ENCODE results near the gene TRIOBP.

TRIOBP gene

GRCh38 chr22:37803639-37804351 lies 106.9 kb downstream of the TRIOBP start:
- DNase-seq (ENCODE audit: low spot score) = no peak
- Histone ChIP-seq H3K27me3 (ENCODE audit: insufficient read depth, poor library complexity, severe bottlenecking) (no peaks in the 10 kb centered on the region), H3K4me3 (ENCODE audit: severe bottlenecking) (no peak overlapping the region), H3K9me3 (ENCODE audit: severe bottlenecking) (no peaks in the 10 kb centered on the region), H3K36me3 (ENCODE audit: low read depth) (no peaks in the 10 kb centered on the region; the same call in 1 of the 2 replicates), H3K27ac (ENCODE audit: poor library complexity, severe bottlenecking) (peak overlapping the region; percentile 52), H3K4me1 (ENCODE audit: insufficient read depth, poor library complexity, severe bottlenecking) (peaks cover 2% of the 10 kb centered on the region)
- no peak for ATAC-seq (ENCODE audit: low read depth)
- no peak for TF ChIP-seq CTCF (IDR thresholded peaks at IDR 0.05; ENCODE audit: poor library complexity, severe bottlenecking)

GRCh38 chr22:37804352-37804880 lies 107.6 kb downstream of the TRIOBP start:
- ATAC-seq (ENCODE audit: low read depth) (no peak), DNase-seq (ENCODE audit: low spot score) (no peak)
- Histone ChIP-seq H3K36me3 (ENCODE audit: low read depth) (no peaks in the 10 kb centered on the region; the same call in 1 of the 2 replicates), H3K9me3 (ENCODE audit: severe bottlenecking) (no peaks in the 10 kb centered on the region), H3K4me3 (ENCODE audit: severe bottlenecking) (peak overlapping the region; percentile 56), H3K27me3 (ENCODE audit: insufficient read depth, poor library complexity, severe bottlenecking) (no peaks in the 10 kb centered on the region), H3K4me1 (ENCODE audit: insufficient read depth, poor library complexity, severe bottlenecking) (peaks cover 2% of the 10 kb centered on the region), H3K27ac (ENCODE audit: poor library complexity, severe bottlenecking) (peak overlapping the region; percentile 52)
- no peak for TF ChIP-seq CTCF (IDR thresholded peaks at IDR 0.05; ENCODE audit: poor library complexity, severe bottlenecking)

GRCh38 chr22:37804881-37805809 lies 108.3 kb downstream of the TRIOBP start:
- ATAC-seq (ENCODE audit: low read depth) (peak; percentile 20), DNase-seq (ENCODE audit: low spot score) (peak; percentile 82)
- peaks cover 2% of the 10 kb centered on the region for H3K4me1 ChIP-seq (ENCODE audit: insufficient read depth, poor library complexity, severe bottlenecking)
- no peak for TF ChIP-seq CTCF (IDR thresholded peaks at IDR 0.05; ENCODE audit: poor library complexity, severe bottlenecking)
- no peaks in the 10 kb centered on the region; the same call in 1 of the 2 replicates for H3K36me3 ChIP-seq (ENCODE audit: low read depth)
- H3K4me3 ChIP-seq (ENCODE audit: severe bottlenecking) = peak overlapping the region; percentile 56
- H3K9me3 ChIP-seq (ENCODE audit: severe bottlenecking) = no peaks in the 10 kb centered on the region
- no peaks in the 10 kb centered on the region for H3K27me3 ChIP-seq (ENCODE audit: insufficient read depth, poor library complexity, severe bottlenecking)
- H3K27ac ChIP-seq (ENCODE audit: poor library complexity, severe bottlenecking) = peak overlapping the region; percentile 52

GRCh38 chr22:37805810-37806277 lies 109.0 kb downstream of the TRIOBP start:
- H3K9me3 ChIP-seq (ENCODE audit: severe bottlenecking) = no peaks in the 10 kb centered on the region
- TF ChIP-seq CTCF (IDR thresholded peaks at IDR 0.05; ENCODE audit: poor library complexity, severe bottlenecking) = no peak
- H3K36me3 ChIP-seq (ENCODE audit: low read depth) = no peaks in the 10 kb centered on the region; the same call in 1 of the 2 replicates
- H3K27ac ChIP-seq (ENCODE audit: poor library complexity, severe bottlenecking) = peak overlapping the region; percentile 52
- H3K4me1 ChIP-seq (ENCODE audit: insufficient read depth, poor library complexity, severe bottlenecking) = peaks cover 2% of the 10 kb centered on the region
- peak overlapping the region; percentile 56 for H3K4me3 ChIP-seq (ENCODE audit: severe bottlenecking)
- DNase-seq (ENCODE audit: low spot score) = no peak
- no peaks in the 10 kb centered on the region for H3K27me3 ChIP-seq (ENCODE audit: insufficient read depth, poor library complexity, severe bottlenecking)
- no peak for ATAC-seq (ENCODE audit: low read depth)

All from RWPE2 (cell line).